ENCODE results near the gene KCNG2. TPM values are rescaled to one million over a fixed set of nuclear protein-coding genes. Genes with fewer than 3 reads are reported as not detected.

Gene KCNG2
- total RNA-seq, 1 experiment from 2014 or later: not detected

DNA sequence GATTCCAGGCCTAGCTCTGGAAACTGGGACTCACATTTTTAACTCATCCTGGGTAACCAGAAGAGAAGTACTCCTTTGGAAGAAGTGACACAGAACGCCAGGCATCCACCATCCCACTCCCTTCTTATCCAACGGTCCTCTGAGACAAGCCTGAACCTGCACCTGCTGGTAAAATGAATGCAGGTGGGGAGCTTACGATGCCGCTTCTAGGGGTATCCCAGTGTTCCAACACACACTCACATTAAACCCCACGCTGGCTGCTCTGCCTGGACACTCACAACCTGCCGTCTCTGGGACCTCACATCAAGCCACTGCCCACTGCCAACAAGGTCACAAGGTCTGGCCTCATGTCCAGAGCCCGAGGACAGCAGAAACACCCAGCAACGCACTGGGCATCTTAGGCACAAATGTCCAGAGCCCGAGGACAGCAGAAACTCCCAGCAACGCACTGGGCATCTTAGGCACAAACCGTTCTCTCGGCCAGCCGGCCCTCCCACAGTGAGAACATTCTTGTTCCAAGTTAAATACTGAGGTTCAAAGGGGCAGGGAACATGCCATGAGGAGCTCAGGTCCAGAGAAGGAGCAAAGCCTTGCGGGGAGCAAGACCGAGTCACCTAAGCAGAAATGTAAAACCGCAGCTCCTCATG, 143.9 kb downstream of the KCNG2 start:
- H3K9me2 ChIP-seq (ENCODE audit: insufficient read depth): no peaks in the 10 kb centered on the region
- H3K79me2 ChIP-seq (ENCODE audit: insufficient read depth, low read length): peaks cover 90% of the 10 kb centered on the region
- no peaks in the 10 kb centered on the region for H4K20me1 ChIP-seq (ENCODE audit: insufficient read depth)
- no peak for TF ChIP-seq RAD21 (IDR thresholded peaks at IDR 0.05; ENCODE audit: low read depth)
- TF ChIP-seq, protein P1, sequence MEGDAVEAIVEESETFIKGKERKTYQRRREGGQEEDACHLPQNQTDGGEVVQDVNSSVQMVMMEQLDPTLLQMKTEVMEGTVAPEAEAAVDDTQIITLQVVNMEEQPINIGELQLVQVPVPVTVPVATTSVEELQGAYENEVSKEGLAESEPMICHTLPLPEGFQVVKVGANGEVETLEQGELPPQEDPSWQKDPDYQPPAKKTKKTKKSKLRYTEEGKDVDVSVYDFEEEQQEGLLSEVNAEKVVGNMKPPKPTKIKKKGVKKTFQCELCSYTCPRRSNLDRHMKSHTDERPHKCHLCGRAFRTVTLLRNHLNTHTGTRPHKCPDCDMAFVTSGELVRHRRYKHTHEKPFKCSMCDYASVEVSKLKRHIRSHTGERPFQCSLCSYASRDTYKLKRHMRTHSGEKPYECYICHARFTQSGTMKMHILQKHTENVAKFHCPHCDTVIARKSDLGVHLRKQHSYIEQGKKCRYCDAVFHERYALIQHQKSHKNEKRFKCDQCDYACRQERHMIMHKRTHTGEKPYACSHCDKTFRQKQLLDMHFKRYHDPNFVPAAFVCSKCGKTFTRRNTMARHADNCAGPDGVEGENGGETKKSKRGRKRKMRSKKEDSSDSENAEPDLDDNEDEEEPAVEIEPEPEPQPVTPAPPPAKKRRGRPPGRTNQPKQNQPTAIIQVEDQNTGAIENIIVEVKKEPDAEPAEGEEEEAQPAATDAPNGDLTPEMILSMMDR (IDR thresholded peaks at IDR 0.05 in 2 of 3, conservative IDR thresholded peaks at IDR 0.05 in 1 of 3; ENCODE audit: borderline replicate concordance in 1 of 3, insufficient read depth in 1 of 3, low read depth in 2 of 3, low read length in 2 of 3): no peak
- TF ChIP-seq, protein P2, sequence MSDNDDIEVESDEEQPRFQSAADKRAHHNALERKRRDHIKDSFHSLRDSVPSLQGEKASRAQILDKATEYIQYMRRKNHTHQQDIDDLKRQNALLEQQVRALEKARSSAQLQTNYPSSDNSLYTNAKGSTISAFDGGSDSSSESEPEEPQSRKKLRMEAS (IDR thresholded peaks at IDR 0.05): no peak
- TF ChIP-seq SRF (IDR thresholded peaks at IDR 0.05; ENCODE audit: low read depth): no peak
- no peak for TF ChIP-seq ELF1 (IDR thresholded peaks at IDR 0.05; ENCODE audit: borderline replicate concordance, low read depth)
- TF ChIP-seq FOSL1 (IDR thresholded peaks at IDR 0.05; ENCODE audit: low read depth): no peak
- TF ChIP-seq TCF7L2 (IDR thresholded peaks at IDR 0.05; ENCODE audit: borderline replicate concordance, extremely low read depth, insufficient read depth, insufficient read length): no peak
- TF ChIP-seq YY1 (IDR thresholded peaks at IDR 0.05; ENCODE audit: extremely low read depth, insufficient replicate concordance, low read depth, low read length): no peak
- TF ChIP-seq ZFX (IDR thresholded peaks at IDR 0.05): no peak
- TF ChIP-seq CBX3 (IDR thresholded peaks at IDR 0.05; ENCODE audit: low read depth): no peak
- no peak for TF ChIP-seq POLR2AphosphoS5 (IDR thresholded peaks at IDR 0.05; ENCODE audit: low read depth, low read length)
- no peak for TF ChIP-seq EZH2phosphoT487 (IDR thresholded peaks at IDR 0.05; ENCODE audit: borderline replicate concordance)
- no peak for TF ChIP-seq JUND (IDR thresholded peaks at IDR 0.05)
- TF ChIP-seq, protein P3, sequence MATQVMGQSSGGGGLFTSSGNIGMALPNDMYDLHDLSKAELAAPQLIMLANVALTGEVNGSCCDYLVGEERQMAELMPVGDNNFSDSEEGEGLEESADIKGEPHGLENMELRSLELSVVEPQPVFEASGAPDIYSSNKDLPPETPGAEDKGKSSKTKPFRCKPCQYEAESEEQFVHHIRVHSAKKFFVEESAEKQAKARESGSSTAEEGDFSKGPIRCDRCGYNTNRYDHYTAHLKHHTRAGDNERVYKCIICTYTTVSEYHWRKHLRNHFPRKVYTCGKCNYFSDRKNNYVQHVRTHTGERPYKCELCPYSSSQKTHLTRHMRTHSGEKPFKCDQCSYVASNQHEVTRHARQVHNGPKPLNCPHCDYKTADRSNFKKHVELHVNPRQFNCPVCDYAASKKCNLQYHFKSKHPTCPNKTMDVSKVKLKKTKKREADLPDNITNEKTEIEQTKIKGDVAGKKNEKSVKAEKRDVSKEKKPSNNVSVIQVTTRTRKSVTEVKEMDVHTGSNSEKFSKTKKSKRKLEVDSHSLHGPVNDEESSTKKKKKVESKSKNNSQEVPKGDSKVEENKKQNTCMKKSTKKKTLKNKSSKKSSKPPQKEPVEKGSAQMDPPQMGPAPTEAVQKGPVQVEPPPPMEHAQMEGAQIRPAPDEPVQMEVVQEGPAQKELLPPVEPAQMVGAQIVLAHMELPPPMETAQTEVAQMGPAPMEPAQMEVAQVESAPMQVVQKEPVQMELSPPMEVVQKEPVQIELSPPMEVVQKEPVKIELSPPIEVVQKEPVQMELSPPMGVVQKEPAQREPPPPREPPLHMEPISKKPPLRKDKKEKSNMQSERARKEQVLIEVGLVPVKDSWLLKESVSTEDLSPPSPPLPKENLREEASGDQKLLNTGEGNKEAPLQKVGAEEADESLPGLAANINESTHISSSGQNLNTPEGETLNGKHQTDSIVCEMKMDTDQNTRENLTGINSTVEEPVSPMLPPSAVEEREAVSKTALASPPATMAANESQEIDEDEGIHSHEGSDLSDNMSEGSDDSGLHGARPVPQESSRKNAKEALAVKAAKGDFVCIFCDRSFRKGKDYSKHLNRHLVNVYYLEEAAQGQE (IDR thresholded peaks at IDR 0.05; ENCODE audit: low read depth): no peak
- TF ChIP-seq, protein P4, sequence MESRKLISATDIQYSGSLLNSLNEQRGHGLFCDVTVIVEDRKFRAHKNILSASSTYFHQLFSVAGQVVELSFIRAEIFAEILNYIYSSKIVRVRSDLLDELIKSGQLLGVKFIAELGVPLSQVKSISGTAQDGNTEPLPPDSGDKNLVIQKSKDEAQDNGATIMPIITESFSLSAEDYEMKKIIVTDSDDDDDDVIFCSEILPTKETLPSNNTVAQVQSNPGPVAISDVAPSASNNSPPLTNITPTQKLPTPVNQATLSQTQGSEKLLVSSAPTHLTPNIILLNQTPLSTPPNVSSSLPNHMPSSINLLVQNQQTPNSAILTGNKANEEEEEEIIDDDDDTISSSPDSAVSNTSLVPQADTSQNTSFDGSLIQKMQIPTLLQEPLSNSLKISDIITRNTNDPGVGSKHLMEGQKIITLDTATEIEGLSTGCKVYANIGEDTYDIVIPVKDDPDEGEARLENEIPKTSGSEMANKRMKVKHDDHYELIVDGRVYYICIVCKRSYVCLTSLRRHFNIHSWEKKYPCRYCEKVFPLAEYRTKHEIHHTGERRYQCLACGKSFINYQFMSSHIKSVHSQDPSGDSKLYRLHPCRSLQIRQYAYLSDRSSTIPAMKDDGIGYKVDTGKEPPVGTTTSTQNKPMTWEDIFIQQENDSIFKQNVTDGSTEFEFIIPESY (IDR thresholded peaks at IDR 0.05; ENCODE audit: extremely low read depth, insufficient replicate concordance, low read length): no peak
- TF ChIP-seq SP1 (IDR thresholded peaks at IDR 0.05; ENCODE audit: low read depth): no peak
- TF ChIP-seq CEBPB (IDR thresholded peaks at IDR 0.05; ENCODE audit: low read depth): no peak
- TF ChIP-seq, protein P5, sequence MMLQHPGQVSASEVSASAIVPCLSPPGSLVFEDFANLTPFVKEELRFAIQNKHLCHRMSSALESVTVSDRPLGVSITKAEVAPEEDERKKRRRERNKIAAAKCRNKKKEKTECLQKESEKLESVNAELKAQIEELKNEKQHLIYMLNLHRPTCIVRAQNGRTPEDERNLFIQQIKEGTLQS (IDR thresholded peaks at IDR 0.05): no peak
- TF ChIP-seq SIN3A (IDR thresholded peaks at IDR 0.05; ENCODE audit: low read depth): no peak
- RAD21 ChIA-PET (ENCODE audit: low non-redundant PET in 1 of 2, low total read pairs in 2 of 2, uncharacterized antibody in 2 of 2, unreplicated experiment in 2 of 2): no interaction called here
- no peaks in the 10 kb centered on the region for H3K4me1 ChIP-seq (ENCODE audit: control insufficient read depth in 1 of 2, insufficient read depth in 2 of 2, low read length in 2 of 2)
- H3K36me3 ChIP-seq (ENCODE audit: control insufficient read depth in 1 of 2, insufficient read depth in 2 of 2, low read length in 2 of 2): peaks cover 13 to 32% of the 10 kb centered on the region in 2 experiments; a peak in 3 of 4 replicates
- H2AFZ ChIP-seq (ENCODE audit: low read depth, low read length, poor library complexity, severe bottlenecking): no peak overlapping the region
- H3K9me3 ChIP-seq (ENCODE audit: control insufficient read depth in 1 of 2, insufficient read depth in 1 of 2, low read depth in 1 of 2, low read length in 2 of 2): peaks cover 0 to 2% of the 10 kb centered on the region in 2 experiments; a peak in 1 of 4 replicates
- intact Hi-C loops (cut with micrococcal nuclease): no loop called here
- no peak for ATAC-seq
- BruUV-seq (replicated peaks): no TSS peak
- POLR2A ChIA-PET: interaction anchor here (0.9 kb wide), 1 partner anchor 10 kb away, joined by 3 read pairs; the partner anchor contains the start of gene SLC66A2
- H3K9ac ChIP-seq (ENCODE audit: low read length): no peak overlapping the region
- DNase-seq (ENCODE audit: low read depth, low spot score): no peak
- no peak overlapping the region for H3K4me2 ChIP-seq (ENCODE audit: low read length)
- H3K4me3 ChIP-seq (replicated peaks in 1 of 2; ENCODE audit: low read depth in 1 of 2, low read length in 2 of 2): no peak overlapping the region
- no peaks in the 10 kb centered on the region for H3K27me3 ChIP-seq (ENCODE audit: insufficient read depth, low read length)
- CTCF ChIA-PET: no interaction called here
- H3K27ac ChIP-seq (ENCODE audit: low read depth, low read length): no peak overlapping the region

Data from HCT116 (cell line).